ENCODE measurements around the gene HECA.

The HECA gene

DNA sequence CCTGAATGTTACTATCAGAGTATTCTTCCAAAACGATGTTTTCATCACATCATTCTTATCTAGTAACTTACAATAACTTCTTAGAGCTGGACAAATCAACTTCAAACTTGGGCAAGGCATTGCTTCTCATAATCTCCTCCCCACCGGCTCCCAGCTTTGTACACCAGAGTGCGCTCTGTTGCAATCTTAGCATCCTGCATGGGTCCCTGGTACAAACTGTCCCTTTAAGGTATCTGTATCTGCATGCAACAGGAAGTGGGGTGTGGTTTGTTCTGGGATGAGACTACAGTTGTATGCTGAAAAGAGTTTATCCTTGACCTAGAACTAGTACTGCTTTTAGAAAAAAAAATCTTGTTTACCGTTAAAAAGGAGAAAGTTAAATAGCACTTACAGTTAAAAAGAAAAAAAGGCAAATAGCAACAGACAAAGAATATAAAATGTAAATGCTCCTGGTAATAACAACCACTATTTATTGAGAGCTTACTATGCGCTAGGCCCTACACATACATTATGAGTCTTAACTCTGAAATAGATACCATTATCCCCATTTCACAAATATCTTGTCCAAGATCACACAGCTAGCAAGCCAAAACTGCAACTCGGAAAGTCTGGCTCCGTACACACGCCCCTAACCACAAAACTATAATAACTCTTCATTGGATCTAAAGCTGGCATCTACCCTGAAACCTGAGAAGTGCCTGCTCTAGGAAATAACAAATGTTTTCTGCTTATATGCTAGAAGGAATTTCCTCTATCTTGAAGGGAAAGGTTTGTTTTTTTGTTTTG, 9.8 kb upstream of the HECA start:
- TF ChIP-seq, protein P1, sequence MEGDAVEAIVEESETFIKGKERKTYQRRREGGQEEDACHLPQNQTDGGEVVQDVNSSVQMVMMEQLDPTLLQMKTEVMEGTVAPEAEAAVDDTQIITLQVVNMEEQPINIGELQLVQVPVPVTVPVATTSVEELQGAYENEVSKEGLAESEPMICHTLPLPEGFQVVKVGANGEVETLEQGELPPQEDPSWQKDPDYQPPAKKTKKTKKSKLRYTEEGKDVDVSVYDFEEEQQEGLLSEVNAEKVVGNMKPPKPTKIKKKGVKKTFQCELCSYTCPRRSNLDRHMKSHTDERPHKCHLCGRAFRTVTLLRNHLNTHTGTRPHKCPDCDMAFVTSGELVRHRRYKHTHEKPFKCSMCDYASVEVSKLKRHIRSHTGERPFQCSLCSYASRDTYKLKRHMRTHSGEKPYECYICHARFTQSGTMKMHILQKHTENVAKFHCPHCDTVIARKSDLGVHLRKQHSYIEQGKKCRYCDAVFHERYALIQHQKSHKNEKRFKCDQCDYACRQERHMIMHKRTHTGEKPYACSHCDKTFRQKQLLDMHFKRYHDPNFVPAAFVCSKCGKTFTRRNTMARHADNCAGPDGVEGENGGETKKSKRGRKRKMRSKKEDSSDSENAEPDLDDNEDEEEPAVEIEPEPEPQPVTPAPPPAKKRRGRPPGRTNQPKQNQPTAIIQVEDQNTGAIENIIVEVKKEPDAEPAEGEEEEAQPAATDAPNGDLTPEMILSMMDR (IDR thresholded peaks at IDR 0.05; ENCODE audit: low read depth, low read length, missing control alignments), result peak; percentile 47
- DNase-seq (ENCODE audit: low read depth), result peak; percentile 57
- H3K4me3 ChIP-seq (ENCODE audit: low read depth, low read length), result no peak overlapping the region
- in situ Hi-C loops (cut with HindIII; ENCODE audit: low sequenced_read_pairs), result no loop called here

DNA sequence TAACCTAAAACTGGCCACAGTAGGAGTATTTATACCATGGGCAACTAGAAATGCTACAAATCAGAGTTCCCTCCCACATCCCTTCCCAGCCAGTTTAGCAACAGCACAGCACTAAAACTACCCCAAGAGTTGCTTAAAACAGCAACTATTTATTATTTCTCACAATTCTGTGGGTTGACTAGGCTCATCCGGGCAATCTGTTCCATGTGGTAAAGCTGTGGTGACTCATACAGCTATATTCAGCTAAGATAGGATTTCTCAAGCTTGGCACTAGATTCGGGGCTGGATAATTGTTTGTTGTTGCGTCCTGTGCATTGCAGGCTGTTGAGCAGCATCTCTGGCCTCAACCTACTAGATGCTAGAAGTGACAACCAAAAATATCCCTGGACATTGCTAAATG, 8.6 kb upstream of the HECA start:
- peak; percentile 65 for DNase-seq (ENCODE audit: low read depth)
- H3K4me3 ChIP-seq (ENCODE audit: low read depth, low read length), result no peak overlapping the region
- TF ChIP-seq, protein P1 (IDR thresholded peaks at IDR 0.05; ENCODE audit: low read depth, low read length, missing control alignments), result no peak
- in situ Hi-C loops (cut with HindIII; ENCODE audit: low sequenced_read_pairs), result no loop called here

DNA sequence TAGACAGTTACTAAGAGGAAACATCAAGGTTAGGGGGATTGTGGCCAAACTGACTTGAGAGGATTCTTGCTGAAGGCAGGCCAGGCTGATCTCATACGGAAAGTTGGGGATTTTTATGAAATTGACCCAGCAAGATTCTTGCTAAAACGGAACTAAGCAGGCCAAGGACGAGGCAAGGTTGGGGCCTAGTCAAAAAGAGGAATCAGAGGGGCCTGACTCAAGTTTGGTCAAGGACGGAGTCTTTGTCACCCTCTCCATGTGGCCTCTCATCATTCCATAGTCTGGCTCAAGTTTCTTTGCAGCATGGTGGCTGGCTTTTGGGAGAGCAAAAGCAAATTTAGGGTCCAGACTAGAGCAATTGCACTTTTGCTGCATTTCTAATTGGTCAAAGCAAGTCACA, 7.9 kb upstream of the HECA start:
- in situ Hi-C loops (cut with HindIII; ENCODE audit: low sequenced_read_pairs), result no loop called here
- TF ChIP-seq, protein P1 (IDR thresholded peaks at IDR 0.05; ENCODE audit: low read depth, low read length, missing control alignments), result no peak
- no peak overlapping the region for H3K4me3 ChIP-seq (ENCODE audit: low read depth, low read length)
- no peak for DNase-seq (ENCODE audit: low read depth)

DNA sequence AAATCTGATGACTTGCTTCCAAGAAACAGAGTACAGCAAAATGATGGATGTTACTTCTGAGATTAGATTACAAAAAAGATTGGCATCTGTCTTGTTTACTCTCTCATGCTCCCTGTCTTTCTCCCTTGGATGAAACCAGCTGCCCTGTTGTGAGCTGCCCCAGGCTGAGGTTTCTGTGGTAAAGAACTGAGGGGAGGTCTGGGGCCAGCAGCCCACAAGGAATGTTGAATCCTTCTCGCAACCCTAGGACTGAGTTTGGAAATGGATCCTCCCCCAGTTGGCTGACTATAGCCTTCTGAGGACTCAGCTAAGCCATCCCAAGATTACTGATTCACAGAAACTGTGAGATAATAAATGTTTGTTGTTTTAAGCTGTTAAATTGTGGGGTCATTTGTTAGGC, 5.6 kb upstream of the HECA start:
- TF ChIP-seq, protein P1 (IDR thresholded peaks at IDR 0.05; ENCODE audit: low read depth, low read length, missing control alignments), result no peak
- in situ Hi-C loops (cut with HindIII; ENCODE audit: low sequenced_read_pairs), result no loop called here
- peak; percentile 71 for DNase-seq (ENCODE audit: low read depth)
- H3K4me3 ChIP-seq (ENCODE audit: low read depth, low read length), result no peak overlapping the region

DNA sequence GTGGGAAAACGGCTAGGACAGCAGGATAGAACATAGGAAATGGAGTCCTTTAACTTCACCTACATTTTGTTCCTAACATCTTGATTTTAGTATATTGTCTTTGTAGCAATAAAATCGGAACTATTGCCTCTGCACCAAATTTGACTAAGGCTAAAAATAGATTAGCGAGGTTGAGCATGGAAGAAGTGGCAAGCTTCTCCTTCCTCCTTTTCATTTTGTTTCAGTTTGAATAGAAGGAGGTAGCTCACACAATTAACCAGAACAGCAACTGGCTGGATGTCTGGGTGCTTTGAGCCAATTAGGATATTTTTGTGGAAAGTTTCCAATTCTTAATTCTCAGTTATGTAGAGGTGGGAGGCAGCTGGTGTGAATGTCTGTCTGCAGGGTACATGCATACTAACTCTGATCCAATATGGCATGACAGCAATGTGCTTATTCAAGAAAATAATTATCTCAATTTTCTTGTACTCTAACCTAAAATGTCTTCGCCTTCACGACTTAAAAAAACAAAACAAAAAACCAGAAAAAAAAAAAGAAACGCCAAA, 3.1 kb upstream of the HECA start:
- DNase-seq (ENCODE audit: low read depth), result no peak
- no peak overlapping the region for H3K4me3 ChIP-seq (ENCODE audit: low read depth, low read length)
- TF ChIP-seq, protein P1 (IDR thresholded peaks at IDR 0.05; ENCODE audit: low read depth, low read length, missing control alignments), result no peak
- in situ Hi-C loops (cut with HindIII; ENCODE audit: low sequenced_read_pairs), result no loop called here

DNA sequence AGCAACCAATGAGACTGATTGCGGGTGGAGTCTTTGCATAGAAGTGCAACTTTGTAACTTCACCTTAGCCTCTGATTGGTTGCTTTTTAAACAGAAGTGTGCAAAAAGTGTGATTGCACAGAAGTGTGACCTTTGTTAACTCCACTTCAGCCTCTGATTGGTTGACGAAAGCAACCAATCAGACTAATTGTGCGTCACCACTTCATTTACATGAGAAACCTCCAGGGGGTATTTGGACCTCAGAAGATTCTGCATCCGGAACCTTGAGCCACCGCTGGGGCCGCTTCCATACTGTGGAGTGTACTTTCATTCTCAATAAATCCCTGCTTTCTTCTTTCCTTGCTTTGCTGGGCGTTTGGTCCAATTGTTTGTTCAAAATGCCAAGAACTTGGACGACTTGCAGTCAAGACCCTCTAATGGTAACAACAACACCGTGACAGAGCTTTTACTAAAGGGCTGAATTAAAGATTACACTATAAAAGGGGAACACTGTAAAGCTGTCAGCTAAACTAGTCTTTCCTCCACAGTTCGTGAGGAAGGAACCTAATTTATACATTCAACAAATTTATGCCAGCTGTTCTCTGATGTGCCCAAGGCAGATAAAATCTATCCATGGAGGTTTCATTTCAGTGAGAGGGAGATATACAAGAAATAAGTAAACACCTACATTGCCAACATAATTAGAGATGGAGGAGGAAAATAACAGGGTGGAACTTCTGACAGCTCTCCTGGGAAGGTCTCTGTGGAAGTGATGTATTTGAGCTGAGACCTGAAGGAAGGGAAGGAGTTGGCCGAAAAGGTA, 1.4 kb upstream of the HECA start:
- no peak overlapping the region for H3K4me3 ChIP-seq (ENCODE audit: low read depth, low read length)
- in situ Hi-C loops (cut with HindIII; ENCODE audit: low sequenced_read_pairs), result no loop called here
- no peak for DNase-seq (ENCODE audit: low read depth)
- TF ChIP-seq, protein P1 (IDR thresholded peaks at IDR 0.05; ENCODE audit: low read depth, low read length, missing control alignments), result no peak

Data from astrocyte of the cerebellum (primary cell).